GM21529 (cell line): Measurements from ENCODE around the gene RPS6KC1.
"Not testable (repeated sequence)": the region's sequence is repeated elsewhere in the genome, so short reads cannot be mapped to it uniquely, and the experiment has no call there.

ENCODE experiments used
- ATAC-seq: cut with Tn5 transposase; IDR thresholded peaks from one replicate; pipeline ENCODE4 v1.9.1; 2021; ENCODE audit not compliant: unreplicated experiment

The RPS6KC1 gene

DNA sequence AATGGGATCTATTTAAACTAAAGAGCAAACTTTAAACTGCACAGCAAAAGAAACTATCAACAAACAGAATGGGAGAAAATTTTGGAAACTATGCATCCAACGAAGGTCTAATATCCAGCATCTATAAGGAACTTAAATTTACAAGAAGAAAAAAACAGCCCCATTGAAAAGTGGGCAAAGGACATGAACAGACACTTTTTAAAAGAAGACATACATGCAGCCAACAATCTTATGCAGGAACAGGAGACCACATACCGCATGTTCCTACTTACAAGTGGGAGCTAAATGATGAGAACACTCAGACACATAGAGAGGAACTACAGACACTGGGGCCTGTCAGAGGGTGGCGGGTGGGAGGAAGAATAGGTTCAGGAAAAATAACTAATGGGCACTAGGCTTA, 149.6 kb downstream of the RPS6KC1 start:
- ATAC-seq: no peak

DNA sequence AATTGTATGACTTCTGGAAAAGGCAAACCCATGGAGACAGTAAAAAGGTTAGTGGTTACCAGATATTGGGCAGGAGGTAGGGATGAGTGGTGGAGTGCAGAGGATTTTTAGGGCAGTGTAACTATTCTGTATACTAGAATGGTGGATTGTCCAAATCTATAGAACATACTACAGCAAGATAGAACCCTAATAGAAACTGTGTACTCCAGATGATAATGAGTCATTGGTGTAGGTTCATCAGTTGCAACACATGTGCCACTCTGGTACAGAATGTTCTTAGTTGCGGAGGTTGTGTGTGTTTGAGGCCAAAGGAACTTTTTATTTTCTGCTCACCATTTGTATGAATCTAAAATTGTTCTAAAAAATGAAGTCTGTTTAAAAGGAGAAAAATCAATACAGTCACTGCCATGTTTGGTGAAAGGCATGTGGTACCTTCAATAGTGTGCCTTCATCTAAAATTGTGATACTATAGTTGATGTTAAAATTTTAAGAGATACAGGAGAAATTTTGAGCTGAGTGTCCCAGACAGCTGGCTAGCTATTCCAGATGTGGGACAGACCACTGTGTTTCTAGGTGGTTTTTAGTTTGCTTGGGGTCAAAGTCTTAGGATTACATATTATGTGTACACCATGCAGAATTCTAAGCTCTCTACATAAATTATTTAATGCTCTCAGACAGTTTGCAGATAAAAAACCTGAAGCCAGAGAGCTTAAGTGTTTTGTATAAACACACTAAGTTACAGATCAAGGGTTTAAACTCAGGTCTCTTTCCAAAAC, 150.5 kb downstream of the RPS6KC1 start:
- ATAC-seq: no peak

GRCh38 chr1:213211201-213211600, 160.2 kb downstream of the RPS6KC1 start:
- no peak for ATAC-seq

GRCh38 chr1:213219076-213219475, 168.0 kb downstream of the RPS6KC1 start:
- ATAC-seq: not testable (repeated sequence)

GRCh38 chr1:213221209-213221608, 170.2 kb downstream of the RPS6KC1 start:
- no peak for ATAC-seq

GRCh38 chr1:213227458-213227857, 176.4 kb downstream of the RPS6KC1 start:
- no peak for ATAC-seq

DNA sequence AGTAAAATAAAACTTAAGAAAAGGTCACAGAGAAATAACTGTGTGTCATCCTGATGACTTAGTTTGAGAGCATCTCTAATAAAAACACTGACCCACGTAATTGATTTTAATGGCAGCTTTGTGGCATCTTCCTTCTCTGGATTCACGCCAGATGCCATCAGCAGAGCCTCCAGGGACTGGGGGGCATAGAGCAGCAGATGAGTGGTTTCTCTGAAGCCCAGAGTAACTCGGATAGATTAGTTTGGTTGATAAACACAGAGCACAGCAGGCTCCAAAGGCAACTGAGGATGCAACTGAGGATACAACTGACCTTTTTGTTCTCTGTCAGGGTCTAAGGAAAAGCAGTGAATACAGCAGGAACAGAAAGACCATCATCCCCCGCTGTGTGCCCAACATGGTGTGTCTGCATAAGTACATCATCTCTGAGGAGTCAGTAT, 180.8 kb downstream of the RPS6KC1 start:
- no peak for ATAC-seq

DNA sequence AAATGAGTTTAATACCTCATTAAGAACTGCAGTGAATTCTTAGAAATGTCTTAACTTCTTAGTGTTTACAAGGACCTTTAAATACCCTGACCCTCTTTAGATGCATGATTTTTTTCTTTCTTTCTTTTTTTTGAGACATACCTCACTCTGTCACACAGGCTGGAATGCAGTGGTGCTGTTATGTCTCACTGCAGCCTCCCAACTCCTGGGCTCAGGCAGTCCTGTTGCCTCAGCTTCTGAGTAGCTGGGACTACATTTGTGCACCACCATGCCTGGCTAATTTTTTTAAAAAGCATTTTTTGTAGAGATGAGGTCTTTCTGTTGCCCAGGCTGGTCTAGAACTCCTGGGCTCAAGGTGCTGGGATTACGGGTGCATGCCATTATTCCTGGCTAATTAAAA, 191.8 kb downstream of the RPS6KC1 start:
- no peak for ATAC-seq

GRCh38 chr1:213244664-213245091, 193.6 kb downstream of the RPS6KC1 start:
- peak; percentile 68 for ATAC-seq

DNA sequence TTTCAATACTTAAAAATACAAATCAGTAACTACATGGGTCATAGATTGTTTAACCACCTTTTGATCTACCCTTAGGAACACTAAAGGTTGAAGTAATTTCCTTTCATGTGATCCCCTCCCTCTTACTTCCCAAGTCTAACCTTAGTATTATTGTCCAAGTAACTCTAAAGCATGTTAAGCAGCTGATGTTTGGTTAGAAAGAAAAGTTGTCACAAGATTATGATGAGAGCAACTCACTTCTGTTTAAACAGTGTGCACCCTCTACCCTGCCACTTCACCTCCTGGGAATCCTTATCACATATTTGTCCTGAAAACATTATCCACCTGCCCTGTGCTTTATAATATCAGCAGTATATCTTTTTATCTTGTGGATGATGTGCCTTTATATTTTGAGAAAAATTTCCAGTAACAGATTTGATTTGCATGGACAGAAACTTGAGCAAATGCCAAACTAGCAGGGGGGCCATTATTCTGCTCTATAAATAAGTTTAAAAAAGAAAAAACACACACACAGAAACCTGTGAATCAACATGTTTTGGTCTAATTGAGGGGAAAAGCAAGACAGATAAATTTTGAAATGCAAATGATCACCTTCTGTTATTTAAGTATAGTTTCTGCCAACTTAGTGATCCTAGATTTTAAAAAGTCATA, 194.3 kb downstream of the RPS6KC1 start:
- no peak for ATAC-seq

DNA sequence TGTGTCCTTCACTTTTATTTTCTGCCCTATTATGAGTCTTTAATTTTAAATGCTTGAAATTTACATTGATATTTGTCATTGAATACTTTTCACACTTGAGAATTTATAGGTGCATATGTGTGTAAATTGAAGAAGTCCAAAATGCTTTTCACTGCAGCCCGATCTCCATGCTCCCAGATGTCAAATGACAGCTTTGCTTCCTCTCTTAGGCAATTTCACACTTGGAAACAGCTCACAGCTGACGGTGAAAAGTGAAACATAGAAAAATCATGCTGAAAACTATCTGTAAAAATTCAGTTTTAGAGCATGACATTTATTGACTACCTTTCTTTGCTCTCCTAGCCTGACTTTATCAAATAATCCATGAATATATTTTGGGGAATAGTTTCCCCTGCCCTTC, 196.0 kb downstream of the RPS6KC1 start:
- ATAC-seq: no peak

GRCh38 chr1:213249395-213249794, 198.4 kb downstream of the RPS6KC1 start:
- no peak for ATAC-seq

- ATAC-seq: no peak
These were observed 199.0 kb downstream of the RPS6KC1 start for GRCh38 chr1:213250041-213250440.

GRCh38 chr1:213250446-213250845, 199.4 kb downstream of the RPS6KC1 start:
- ATAC-seq: no peak

DNA sequence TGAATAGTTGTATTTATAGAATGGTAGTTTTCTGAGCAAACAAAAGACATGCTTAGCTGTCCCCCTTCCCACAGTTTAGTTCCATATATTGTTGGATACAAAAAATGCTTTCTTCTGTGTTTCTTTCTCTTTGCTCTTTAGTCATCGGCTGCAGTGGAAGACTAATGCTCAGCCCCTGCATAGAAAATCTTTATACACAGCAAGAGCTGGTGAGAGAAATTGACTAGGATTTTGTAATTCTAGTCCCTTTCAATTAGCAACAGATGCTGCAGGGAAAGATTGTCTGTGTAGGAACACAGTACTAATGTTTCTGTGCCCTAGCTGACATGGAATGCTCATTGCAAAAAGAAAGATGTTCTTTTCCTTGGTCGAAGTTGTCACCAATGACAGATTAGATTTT, 200.9 kb downstream of the RPS6KC1 start:
- no peak for ATAC-seq

DNA sequence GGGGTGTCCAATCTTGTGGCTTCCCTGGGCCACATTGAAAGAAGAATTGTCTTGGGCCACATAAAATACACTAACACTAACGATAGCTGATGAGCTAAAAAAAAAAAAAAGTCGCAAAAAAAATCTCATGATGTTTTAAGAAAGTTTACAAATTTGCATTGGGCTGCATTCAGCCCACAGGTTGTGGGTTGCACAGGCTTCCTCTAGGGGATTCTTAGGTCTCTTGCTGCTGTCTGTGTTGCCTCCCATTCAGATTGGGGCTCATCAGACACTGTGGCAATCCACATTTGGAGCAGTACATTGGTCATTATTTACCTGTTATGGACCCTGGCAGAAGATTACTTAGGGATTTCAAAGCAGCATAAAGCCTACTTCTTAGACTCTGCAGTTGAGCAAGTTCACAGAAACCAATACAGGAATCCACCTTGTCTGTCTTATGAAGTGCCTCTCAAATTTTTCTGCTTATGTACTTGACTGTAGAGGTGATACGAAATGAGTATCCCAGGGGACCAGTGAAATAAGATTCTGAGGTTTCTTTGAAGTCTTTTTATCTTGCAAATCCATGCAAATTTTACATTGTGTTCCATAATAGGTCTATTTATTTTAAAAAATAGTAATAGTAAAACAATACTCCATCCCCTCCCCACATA, 205.5 kb downstream of the RPS6KC1 start:
- peak; percentile 96 for ATAC-seq

- ATAC-seq: no peak
These were observed 209.5 kb downstream of the RPS6KC1 start for GRCh38 chr1:213260311-213261075.

GRCh38 chr1:213264531-213264930, 213.5 kb downstream of the RPS6KC1 start:
- no peak for ATAC-seq

DNA sequence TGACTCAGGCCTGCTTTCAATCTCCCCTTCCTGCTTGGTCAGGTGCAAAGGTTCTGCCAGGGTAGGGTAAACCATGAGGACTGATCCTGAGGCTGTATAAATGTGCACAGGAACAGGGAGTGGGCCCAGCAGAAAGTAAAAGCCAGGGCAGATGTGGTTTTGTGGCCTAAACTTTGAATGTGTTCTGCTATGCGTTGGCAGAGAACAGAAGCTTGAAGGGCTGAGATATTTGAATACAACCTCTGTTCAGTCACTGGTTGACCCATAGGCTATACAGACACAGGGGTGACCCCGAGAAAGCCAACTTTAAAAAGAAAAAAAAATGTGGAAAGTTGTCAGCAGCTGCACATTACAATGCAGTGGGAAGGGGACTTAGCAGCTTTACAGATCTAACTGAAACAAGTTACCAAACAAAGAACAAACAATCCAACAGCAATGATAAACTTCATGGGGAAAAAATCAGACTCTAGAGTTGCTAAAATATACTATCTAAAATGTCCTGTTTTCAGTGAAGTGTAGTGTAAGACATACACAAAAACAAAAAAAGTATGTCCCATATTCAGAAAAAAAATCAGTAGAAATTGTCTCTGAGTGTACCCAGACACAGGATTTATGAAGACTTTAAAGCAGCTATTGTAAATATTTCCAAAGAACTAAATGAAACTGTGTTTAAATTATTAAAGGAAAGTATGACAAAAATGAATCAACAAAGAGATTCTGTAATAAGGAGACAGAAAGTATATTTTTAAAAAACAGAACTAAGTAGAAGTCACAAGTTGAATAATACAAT, 216.1 kb downstream of the RPS6KC1 start:
- peak; percentile 76 for ATAC-seq

DNA sequence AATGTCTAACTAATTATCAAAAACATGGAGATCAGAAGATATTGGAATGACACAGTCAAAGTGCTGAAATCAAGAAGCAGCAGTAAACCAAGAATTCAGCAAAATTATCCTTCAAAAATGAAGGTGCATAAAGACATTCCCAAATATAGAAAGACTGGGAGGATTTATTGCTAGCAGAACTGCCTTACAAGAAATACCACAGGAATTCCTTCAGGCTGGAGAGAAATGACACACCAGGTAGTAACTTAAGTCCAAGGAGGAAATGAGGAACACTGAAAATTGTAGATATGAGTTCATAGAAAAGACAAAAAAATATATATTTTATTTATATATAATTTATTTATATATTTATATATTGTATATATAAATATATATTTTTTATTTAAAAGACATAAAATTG, 217.2 kb downstream of the RPS6KC1 start:
- no peak for ATAC-seq
